B cell (primary cell): ENCODE data around the gene WDR5B. TPM values are rescaled to one million over a fixed set of nuclear protein-coding genes. Genes with fewer than 3 reads are reported as not detected.

ENCODE experiments used
- ATAC-seq: fragments of 200-7000 bp; cut with Tn5 transposase; one replicate; pipeline ENCODE4 v1.10.0; 2021; ENCODE audit warnings: low read depth, mild to moderate bottlenecking, moderate number of reproducible peaks, moderate library complexity
- CTCF ChIA-PET: fragments of 350-600 bp; sonication (Branson Sonifier 250); formaldehyde crosslinking; loops from one replicate; lab custom pipeline; 2021; ENCODE audit warnings: antibody characterized with exemption, inconsistent platforms; lab: Charles Lee
- POLR2A ChIA-PET: fragments of 350-600 bp; sonication (Branson Sonifier 250); formaldehyde crosslinking; loops from one replicate; lab custom pipeline; 2021; ENCODE audit warnings: antibody characterized with exemption; lab: Charles Lee
- DNase-seq: peaks from one replicate; pipeline ENCODE4 v3.0.0; 2013
- H2AFZ ChIP-seq: 2 replicates; pipeline ENCODE4 v1.6.1; 2012; ENCODE audit warnings: mild to moderate bottlenecking, low read depth, low read length; ENCODE audit not compliant: insufficient read depth, poor library complexity, severe bottlenecking
- H3K27ac ChIP-seq, 2 donors: 1 replicate in 1 of 2; 2 replicates in 1 of 2; pipeline ENCODE4 v1.5.1; 2012 to 2013; ENCODE audit warnings: low read length in 2 of 2, mild to moderate bottlenecking in 2 of 2, moderate library complexity in 1 of 2
- H3K27me3 ChIP-seq, 4 experiments: fragments of 200-600 bp in 1 of 4; sonication (generic) in 1 of 4; replicated peaks in 1 of 4; 1 replicate in 2 of 4; 2 replicates in 2 of 4; pipeline versions ENCODE4 v1.6.1 to v1.7.0; 2013 to 2016; ENCODE audit warnings: low read length in 3 of 4, mild to moderate bottlenecking in 2 of 4, mixed read lengths in 1 of 4, moderate library complexity in 1 of 4; ENCODE audit not compliant: insufficient read depth in 4 of 4, control insufficient read depth in 3 of 4; ENCODE audit errors: control extremely low read depth in 1 of 4
- H3K36me3 ChIP-seq, 2 experiments: replicated peaks in 1 of 2; 1 replicate in 1 of 2; 2 replicates in 1 of 2; pipeline versions ENCODE4 v1.6.1 to v1.7.1; 2013; ENCODE audit warnings: low read length in 1 of 2; ENCODE audit not compliant: insufficient read depth in 2 of 2, control insufficient read depth in 1 of 2; ENCODE audit errors: control extremely low read depth in 1 of 2, extremely low read depth in 1 of 2
- H3K4me1 ChIP-seq, 2 donors: fragments of 200-600 bp in 1 of 2; sonication (generic) in 1 of 2; 1 replicate in 1 of 2; 2 replicates in 1 of 2; pipeline versions ENCODE4 v1.5.1 to v1.6.1; 2013 to 2017; ENCODE audit warnings: low read length in 2 of 2; ENCODE audit not compliant: control insufficient read depth in 2 of 2, insufficient read depth in 2 of 2
- H3K4me2 ChIP-seq: replicated peaks from 2 replicates; pipeline ENCODE3; 2012; ENCODE audit warnings: mild to moderate bottlenecking, low read depth, low read length; ENCODE audit not compliant: poor library complexity, severe bottlenecking
- H3K4me3 ChIP-seq, 5 experiments: fragments of 200-600 bp in 1 of 5; sonication (generic) in 1 of 5; 1 replicate in 3 of 5; 2 replicates in 2 of 5; pipeline versions ENCODE4 v1.5.1 to v1.7.0; 2011 to 2016; ENCODE audit warnings: low read length in 4 of 5, mild to moderate bottlenecking in 4 of 5, low read depth in 2 of 5, control low read depth in 1 of 5, moderate library complexity in 1 of 5; ENCODE audit not compliant: insufficient read depth in 1 of 5; ENCODE audit errors: control extremely low read depth in 1 of 5, extremely low read depth in 1 of 5
- H3K79me2 ChIP-seq: fragments of 200-600 bp; sonication (generic); one replicate; pipeline ENCODE4 v1.6.0; 2016; ENCODE audit warnings: low read length; ENCODE audit not compliant: control insufficient read depth, insufficient read depth
- H3K9ac ChIP-seq: fragments of 200-600 bp; sonication (generic); 2 replicates; pipeline ENCODE4 v1.6.1; 2017; ENCODE audit warnings: mild to moderate bottlenecking, low read length, moderate library complexity
- H3K9me3 ChIP-seq, 3 donors: one replicate each; pipeline versions ENCODE4 v1.6.1 to v1.7.1; 2013; ENCODE audit warnings: low read length in 2 of 3; ENCODE audit not compliant: control insufficient read depth in 2 of 3, insufficient read depth in 1 of 3; ENCODE audit errors: control extremely low read depth in 1 of 3
- H4K20me1 ChIP-seq: 2 replicates; pipeline ENCODE4 v1.6.0; 2012; ENCODE audit warnings: mild to moderate bottlenecking, low read length; ENCODE audit not compliant: insufficient read depth, control insufficient read depth, poor library complexity, severe bottlenecking
- H3K27ac Mint-ChIP-seq: one replicate; pipeline ENCODE4 v1.8.0; 2021; ENCODE audit warnings: mixed read lengths
- H3K27me3 Mint-ChIP-seq: one replicate; pipeline ENCODE4 v1.8.0; 2021; ENCODE audit warnings: mixed read lengths
- H3K4me1 Mint-ChIP-seq: one replicate; pipeline ENCODE4 v1.8.0; 2021; ENCODE audit warnings: mixed read lengths
- H3K4me3 Mint-ChIP-seq: one replicate; pipeline ENCODE4 v1.8.0; 2021; ENCODE audit warnings: mixed read lengths
- H3K9me3 Mint-ChIP-seq: one replicate; pipeline ENCODE4 v1.8.0; 2022; ENCODE audit warnings: mixed read lengths; ENCODE audit not compliant: insufficient read depth
- EZH2 ChIP-seq: IDR thresholded peaks from 2 replicates; pipeline ENCODE4 v1.6.1; 2012; ENCODE audit warnings: borderline replicate concordance, low read depth, mild to moderate bottlenecking, moderate library complexity, low read length; ENCODE audit not compliant: insufficient read depth, poor library complexity, severe bottlenecking
- whole genome bisulfite sequencing: methylation state at CpG from one replicate; pipeline ENCODE4 v1.1.5; 2013; ENCODE audit warnings: missing lambda C conversion rate; ENCODE audit not compliant: insufficient coverage; 5-methylcytosine and 5-hydroxymethylcytosine counted together
- intact Hi-C: fragments of 100-400 bp; cut with micrococcal nuclease; formaldehyde crosslinking; loops from one replicate; pipeline ENCODE4 v1.10.0; 2022
- polyA plus RNA-seq: library from polyadenylated mRNA; depleted of rRNA; stranded (reverse); fragments of >200 nt; gene quantifications from 2 replicates; pipeline ENCODE4 v1.2.3, GENCODE V29; 2012
- total RNA-seq, 2 donors: library from RNA; stranded (reverse); fragments of 120-200 nt in 1 of 2; gene quantifications; 1 replicate in 1 of 2; 2 replicates in 1 of 2; pipeline versions ENCODE4 v1.2.3 to v1.2.4, GENCODE V29; 2013 to 2022
- TF ChIP-seq, protein P1 (sequence below): fragments of 200-600 bp; IDR thresholded peaks from one replicate; pipeline ENCODE4 v1.8.0; 2022; ENCODE audit warnings: antibody characterized with exemption, mild to moderate bottlenecking

Gene WDR5B
- total and polyA plus RNA-seq, 2 donors (not counting 1 experiment from before 2014, with no cell fraction given) = 3.5 to 11.6 TPM

DNA sequence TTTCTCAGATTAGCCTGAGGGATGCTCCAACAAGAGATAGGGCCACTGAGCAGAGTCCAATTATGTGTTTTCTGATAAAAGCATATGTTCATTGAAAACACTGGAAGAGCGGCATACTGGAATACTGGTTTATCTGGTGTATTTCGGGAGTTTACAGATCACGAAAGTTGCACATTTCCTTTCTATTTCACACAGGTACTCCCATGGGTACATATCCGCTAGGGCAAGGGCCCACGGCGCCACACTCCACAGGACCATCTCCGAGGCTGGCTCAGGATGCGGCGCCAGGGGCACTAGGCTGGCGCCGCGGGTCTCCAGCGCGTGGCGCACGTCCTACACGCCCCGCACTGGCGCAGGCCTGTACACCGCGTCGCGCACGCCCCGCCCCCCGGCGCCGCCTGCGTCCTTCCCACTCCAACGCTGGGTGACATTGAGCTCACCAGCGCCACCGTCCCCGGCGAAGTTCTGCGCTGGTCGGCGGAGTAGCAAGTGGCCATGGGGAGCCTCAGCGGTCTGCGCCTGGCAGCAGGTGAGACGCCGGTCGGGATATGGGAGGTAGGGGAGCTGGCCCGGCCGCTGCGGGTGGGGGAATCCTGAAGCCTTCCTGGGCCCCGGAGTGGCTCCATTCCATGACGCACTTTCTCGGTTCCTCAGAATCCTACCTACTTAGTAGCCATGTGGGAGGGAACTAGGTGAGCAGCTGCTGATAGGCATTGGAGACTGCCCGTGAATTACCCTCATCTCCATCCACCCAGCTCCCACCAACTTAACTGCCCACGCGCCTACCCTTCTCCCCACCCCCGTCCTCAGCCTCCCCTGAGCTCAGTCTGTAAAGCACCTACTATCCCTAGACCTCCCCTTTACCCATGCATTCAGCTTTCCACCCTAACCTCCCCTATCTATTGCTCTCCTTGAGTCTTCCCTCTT lies 31.8 kb downstream of the WDR5B start, which contains the start of gene FAM162A:
FAM162A (plus strand) TSS at position 412 of the 927 bp plus-strand sequence; CDS start at position 496, 84 bp downstream.
- Mint-ChIP-seq H3K4me3 (peak within 1 kb of the TSS; percentile 93), H3K4me1 (peaks cover 37% of the 10 kb centered on the region), H3K9me3 (no peaks in the 10 kb centered on the region), H3K27ac (peak within 1 kb of the TSS; percentile 94), H3K27me3 (no peaks in the 10 kb centered on the region)
- under 1% methylated on average over 45 of the region's 52 CpGs for WGBS
- Histone ChIP-seq H3K27ac (peak within 1 kb of the TSS; percentile 82 to 83), H3K9me3 (no peaks in the 10 kb centered on the region), H4K20me1 (no peaks in the 10 kb centered on the region), H3K4me1 (peaks cover 11 to 15% of the 10 kb centered on the region in 2 donors), H3K9ac (peak within 1 kb of the TSS; percentile 80), H3K4me3 (peak within 1 kb of the TSS; percentile 75 to 95 (median 86)), H3K79me2 (peaks cover 22% of the 10 kb centered on the region), H2AFZ (peak within 1 kb of the TSS; percentile 90), H3K4me2 (peak within 1 kb of the TSS; percentile 86), H3K36me3 (no peaks in the 10 kb centered on the region), H3K27me3 (no peaks in the 10 kb centered on the region)
- DNase-seq (peak; percentile 96), ATAC-seq (peak; percentile 96)
- intact Hi-C loops = loop anchor here (1.0 to 5.0 kb wide), 9 partner anchors 32 to 1787 kb away; partner anchors contain the start of genes EAF2, GOLGB1, HCLS1 and IQCB1
- POLR2A ChIA-PET = interaction anchor here (0.6 to 2.2 kb wide), 7 partner anchors 9 to 700 kb away, joined by 3 to 25 read pairs (median 6); partner anchors contain the start of genes HSPBAP1, KPNA1 and WDR5B
- TF ChIP-seq, protein P1, sequence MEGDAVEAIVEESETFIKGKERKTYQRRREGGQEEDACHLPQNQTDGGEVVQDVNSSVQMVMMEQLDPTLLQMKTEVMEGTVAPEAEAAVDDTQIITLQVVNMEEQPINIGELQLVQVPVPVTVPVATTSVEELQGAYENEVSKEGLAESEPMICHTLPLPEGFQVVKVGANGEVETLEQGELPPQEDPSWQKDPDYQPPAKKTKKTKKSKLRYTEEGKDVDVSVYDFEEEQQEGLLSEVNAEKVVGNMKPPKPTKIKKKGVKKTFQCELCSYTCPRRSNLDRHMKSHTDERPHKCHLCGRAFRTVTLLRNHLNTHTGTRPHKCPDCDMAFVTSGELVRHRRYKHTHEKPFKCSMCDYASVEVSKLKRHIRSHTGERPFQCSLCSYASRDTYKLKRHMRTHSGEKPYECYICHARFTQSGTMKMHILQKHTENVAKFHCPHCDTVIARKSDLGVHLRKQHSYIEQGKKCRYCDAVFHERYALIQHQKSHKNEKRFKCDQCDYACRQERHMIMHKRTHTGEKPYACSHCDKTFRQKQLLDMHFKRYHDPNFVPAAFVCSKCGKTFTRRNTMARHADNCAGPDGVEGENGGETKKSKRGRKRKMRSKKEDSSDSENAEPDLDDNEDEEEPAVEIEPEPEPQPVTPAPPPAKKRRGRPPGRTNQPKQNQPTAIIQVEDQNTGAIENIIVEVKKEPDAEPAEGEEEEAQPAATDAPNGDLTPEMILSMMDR = peak; percentile 68
- no peak for TF ChIP-seq EZH2
- CTCF ChIA-PET = interaction anchor here (0.6 to 4.0 kb wide), 13 partner anchors 8 to 838 kb away, joined by 3 to 38 read pairs (median 4); partner anchors contain the start of genes POLQ and WDR5B
